Measurements from ENCODE around the gene ZNF280B. TPM values are rescaled to one million over a fixed set of nuclear protein-coding genes. Genes with fewer than 3 reads are reported as not detected.

The ZNF280B gene
- under 1 TPM; 0.46 to 0.81 TPM for total RNA-seq
- long read RNA-seq, donor 1, full-length matches to known transcripts: 1 of 1 reads
- long read RNA-seq, donor 1, partial matches to known transcripts: 0 of 1 reads
- long read RNA-seq, donor 1, other reads (novel, unspliced or antisense): 0 of 1 reads
- long read RNA-seq, donor 2, partial matches to known transcripts: 0 of 1 reads
- long read RNA-seq, donor 2, other reads (novel, unspliced or antisense): 1 of 1 reads

GRCh38 chr22:22508274-22509176 lies at the start of gene ZNF280B:
Gene ZNF280B (minus strand): TSS chr22:22508742. CDS start chr22:22489398, 19,344 bp downstream.
- DNase-seq (ENCODE audit: low spot score): no peak
- intact Hi-C loops (cut with DNase I): no loop called here

GRCh38 chr22:22556995-22557925 lies 48.7 kb upstream of the ZNF280B start:
- DNase-seq (ENCODE audit: low spot score): no peak
- intact Hi-C loops (cut with DNase I): no loop called here

GRCh38 chr22:22556578-22556977 lies 48.0 kb upstream of the ZNF280B start:
- DNase-seq (ENCODE audit: low spot score): no peak
- intact Hi-C loops (cut with DNase I): no loop called here

GRCh38 chr22:22555596-22555995 lies 47.1 kb upstream of the ZNF280B start:
- no peak for DNase-seq (ENCODE audit: low spot score)
- intact Hi-C loops (cut with DNase I): no loop called here

GRCh38 chr22:22554587-22555284 lies 46.2 kb upstream of the ZNF280B start:
- intact Hi-C loops (cut with DNase I): no loop called here

GRCh38 chr22:22553735-22554586 lies 45.4 kb upstream of the ZNF280B start:
- DNase-seq (ENCODE audit: low spot score): no peak
- intact Hi-C loops (cut with DNase I): no loop called here

More at GRCh38 chr22:22554587-22555284, 46.2 kb upstream of the ZNF280B start:
- DNase-seq (ENCODE audit: low spot score): no peak

GRCh38 chr22:22553141-22553540 lies 44.6 kb upstream of the ZNF280B start:
- no peak for DNase-seq (ENCODE audit: low spot score)
- intact Hi-C loops (cut with DNase I): no loop called here

- DNase-seq (ENCODE audit: low spot score): no peak
- intact Hi-C loops (cut with DNase I): no loop called here
These were observed 44.1 kb upstream of the ZNF280B start for GRCh38 chr22:22552630-22553029.

- intact Hi-C loops (cut with DNase I): no loop called here
- no peak for DNase-seq (ENCODE audit: low spot score)
These were observed 42.4 kb upstream of the ZNF280B start for GRCh38 chr22:22550789-22551434.

- no peak for DNase-seq (ENCODE audit: low spot score)
- intact Hi-C loops (cut with DNase I): no loop called here
These were observed 40.4 kb upstream of the ZNF280B start for GRCh38 chr22:22548910-22549309.

GRCh38 chr22:22548317-22548716 lies 39.8 kb upstream of the ZNF280B start:
- intact Hi-C loops (cut with DNase I): no loop called here
- no peak for DNase-seq (ENCODE audit: low spot score)

- DNase-seq (ENCODE audit: low spot score): no peak
- intact Hi-C loops (cut with DNase I): no loop called here
These were observed 39.3 kb upstream of the ZNF280B start for GRCh38 chr22:22547692-22548300.

GRCh38 chr22:22547226-22547625 lies 38.7 kb upstream of the ZNF280B start:
- intact Hi-C loops (cut with DNase I): no loop called here
- no peak for DNase-seq (ENCODE audit: low spot score)

GRCh38 chr22:22546490-22546889 lies 37.9 kb upstream of the ZNF280B start:
- DNase-seq (ENCODE audit: low spot score): no peak
- intact Hi-C loops (cut with DNase I): no loop called here

GRCh38 chr22:22545084-22545483 lies 36.5 kb upstream of the ZNF280B start:
- intact Hi-C loops (cut with DNase I): no loop called here
- no peak for DNase-seq (ENCODE audit: low spot score)

- intact Hi-C loops (cut with DNase I): no loop called here
- no peak for DNase-seq (ENCODE audit: low spot score)
These were observed 29.9 kb upstream of the ZNF280B start for GRCh38 chr22:22538226-22538989.

- intact Hi-C loops (cut with DNase I): no loop called here
- no peak for DNase-seq (ENCODE audit: low spot score)
These were observed 28.4 kb upstream of the ZNF280B start for GRCh38 chr22:22536916-22537315.
